ENCODE results near the gene SLC39A7. TPM values are rescaled to one million over a fixed set of nuclear protein-coding genes. Genes with fewer than 3 reads are reported as not detected.
A peak's percentile ranks its signal among the peaks of the same experiment; 100 is the strongest.
"Not testable (repeated sequence)": the region's sequence is repeated elsewhere in the genome, so short reads cannot be mapped to it uniquely, and the experiment has no call there.

The SLC39A7 gene
- total RNA-seq, 1 donor from 2014 or later, result 46.0 TPM

- intact Hi-C loops (cut with DNase I), result no loop called here
- ATAC-seq (ENCODE audit: poor library complexity) (no peak), DNase-seq (no peak)
These were observed 12.1 kb downstream of the SLC39A7 start for GRCh38 chr6:33212857-33213165.

GRCh38 chr6:33213166-33213988 lies 12.7 kb downstream of the SLC39A7 start:
- DNase-seq, result peak; percentile 61

GRCh38 chr6:33213989-33214335 lies 13.3 kb downstream of the SLC39A7 start:
- intact Hi-C loops (cut with DNase I), result no loop called here
- no peak for DNase-seq
- ATAC-seq (ENCODE audit: poor library complexity), result no peak

More at GRCh38 chr6:33213166-33213988, 12.7 kb downstream of the SLC39A7 start:
- ATAC-seq (ENCODE audit: poor library complexity), result peak; percentile 47
- intact Hi-C loops (cut with DNase I), result no loop called here

- ATAC-seq (ENCODE audit: poor library complexity) (no peak), DNase-seq (no peak)
- intact Hi-C loops (cut with DNase I), result no loop called here
These were observed 14.8 kb downstream of the SLC39A7 start for GRCh38 chr6:33215271-33216116.

- intact Hi-C loops (cut with DNase I), result no loop called here
- ATAC-seq (ENCODE audit: poor library complexity) (no peak), DNase-seq (no peak)
These were observed 15.5 kb downstream of the SLC39A7 start for GRCh38 chr6:33216117-33216649.

GRCh38 chr6:33217246-33217645 lies 16.6 kb downstream of the SLC39A7 start:
- ATAC-seq (ENCODE audit: poor library complexity), result no peak
- no peak for DNase-seq
- intact Hi-C loops (cut with DNase I), result no loop called here

GRCh38 chr6:33217681-33218080 lies 17.0 kb downstream of the SLC39A7 start:
- ATAC-seq (ENCODE audit: poor library complexity) (no peak), DNase-seq (no peak)
- intact Hi-C loops (cut with DNase I), result no loop called here

- ATAC-seq (ENCODE audit: poor library complexity); DNase-seq; intact Hi-C loops (cut with DNase I): not testable (repeated sequence)
These were observed 25.9 kb downstream of the SLC39A7 start for GRCh38 chr6:33226503-33227120.

GRCh38 chr6:33235221-33235634 lies 34.6 kb downstream of the SLC39A7 start:
- DNase-seq (no peak), ATAC-seq (ENCODE audit: poor library complexity) (no peak)
- intact Hi-C loops (cut with DNase I), result no loop called here

- intact Hi-C loops (cut with DNase I), result no loop called here
- no peak for DNase-seq
- ATAC-seq (ENCODE audit: poor library complexity), result no peak
These were observed 35.7 kb downstream of the SLC39A7 start for GRCh38 chr6:33236328-33236727.

- no peak for ATAC-seq (ENCODE audit: poor library complexity)
- intact Hi-C loops (cut with DNase I), result no loop called here
- no peak for DNase-seq
These were observed 36.2 kb downstream of the SLC39A7 start for GRCh38 chr6:33236852-33237251.

- intact Hi-C loops (cut with DNase I), result no loop called here
- DNase-seq (no peak), ATAC-seq (ENCODE audit: poor library complexity) (no peak)
These were observed 37.1 kb downstream of the SLC39A7 start for GRCh38 chr6:33237741-33238140.

GRCh38 chr6:33241968-33242367 lies 41.3 kb downstream of the SLC39A7 start:
- DNase-seq (no peak), ATAC-seq (ENCODE audit: poor library complexity) (no peak)
- intact Hi-C loops (cut with DNase I), result no loop called here

GRCh38 chr6:33243476-33243875 lies 42.8 kb downstream of the SLC39A7 start:
- ATAC-seq (ENCODE audit: poor library complexity) (no peak), DNase-seq (no peak)
- intact Hi-C loops (cut with DNase I), result no loop called here

GRCh38 chr6:33247977-33248642 lies 47.4 kb downstream of the SLC39A7 start:
- ATAC-seq (ENCODE audit: poor library complexity), result peak; percentile 79
- DNase-seq, result peak; percentile 92
- intact Hi-C loops (cut with DNase I), result loop anchor here (5.0 kb wide), 4 partner anchors 41 to 236 kb away; partner anchors contain the start of gene RING1

GRCh38 chr6:33248643-33248931 lies 47.9 kb downstream of the SLC39A7 start:
- DNase-seq, result peak; percentile 50
- intact Hi-C loops (cut with DNase I), result loop anchor here (5.0 kb wide), 4 partner anchors 41 to 236 kb away; partner anchors contain the start of gene RING1
- ATAC-seq (ENCODE audit: poor library complexity), result peak; percentile 22

- ATAC-seq (ENCODE audit: poor library complexity), result peak; percentile 97
These were observed 48.5 kb downstream of the SLC39A7 start for GRCh38 chr6:33248932-33249731.

More at GRCh38 chr6:33248932-33249731, 48.5 kb downstream of the SLC39A7 start:
- intact Hi-C loops (cut with DNase I), result loop anchor here (5.0 kb wide), 4 partner anchors 42 to 237 kb away; partner anchors contain the start of gene RING1
- peak; percentile 99 for DNase-seq

Data from Right ventricle myocardium superior (tissue), 1 donor.